NCI-H146 (cell line): Measurements from ENCODE around the gene WDR1.

Source experiments
- DNase-seq: peaks from one replicate; lab custom pipeline; 2025; lab: John Stamatoyannopoulos, UW

The WDR1 gene

DNA sequence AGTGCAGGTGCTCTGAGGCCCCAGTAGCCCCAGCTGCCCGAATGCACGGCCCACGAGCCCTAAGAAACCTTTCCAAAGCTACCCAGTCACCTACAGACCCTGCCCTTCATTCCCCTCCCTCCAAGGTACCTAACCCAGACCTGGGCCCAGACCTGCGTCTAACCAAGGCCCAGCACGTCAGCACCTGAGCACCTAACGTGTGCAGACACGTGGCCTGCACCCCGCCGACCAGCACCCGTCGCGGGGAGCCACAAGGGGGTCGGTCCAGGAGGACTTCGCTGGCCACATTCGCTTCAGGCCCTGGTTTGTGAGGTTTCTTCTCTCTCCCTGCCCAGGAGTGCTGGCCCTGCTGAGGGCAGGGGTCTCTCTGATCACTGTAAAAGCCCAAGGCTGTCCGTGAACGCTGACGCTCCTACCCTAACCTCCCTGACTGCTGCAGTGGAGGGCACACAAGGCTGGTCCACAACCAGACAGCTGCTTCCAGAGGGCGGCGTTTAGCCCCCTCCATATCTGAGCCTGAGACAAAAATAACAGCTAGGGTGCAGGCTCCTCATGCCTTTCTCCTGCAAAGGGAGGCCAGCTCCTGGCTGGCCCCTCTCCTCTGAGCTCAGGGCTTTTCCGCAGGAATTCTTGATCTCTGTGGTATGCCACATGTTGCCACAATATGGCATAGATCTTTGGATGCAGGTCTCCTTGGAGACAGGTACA, 31.8 kb downstream of the WDR1 start:
- DNase-seq = no peak

DNA sequence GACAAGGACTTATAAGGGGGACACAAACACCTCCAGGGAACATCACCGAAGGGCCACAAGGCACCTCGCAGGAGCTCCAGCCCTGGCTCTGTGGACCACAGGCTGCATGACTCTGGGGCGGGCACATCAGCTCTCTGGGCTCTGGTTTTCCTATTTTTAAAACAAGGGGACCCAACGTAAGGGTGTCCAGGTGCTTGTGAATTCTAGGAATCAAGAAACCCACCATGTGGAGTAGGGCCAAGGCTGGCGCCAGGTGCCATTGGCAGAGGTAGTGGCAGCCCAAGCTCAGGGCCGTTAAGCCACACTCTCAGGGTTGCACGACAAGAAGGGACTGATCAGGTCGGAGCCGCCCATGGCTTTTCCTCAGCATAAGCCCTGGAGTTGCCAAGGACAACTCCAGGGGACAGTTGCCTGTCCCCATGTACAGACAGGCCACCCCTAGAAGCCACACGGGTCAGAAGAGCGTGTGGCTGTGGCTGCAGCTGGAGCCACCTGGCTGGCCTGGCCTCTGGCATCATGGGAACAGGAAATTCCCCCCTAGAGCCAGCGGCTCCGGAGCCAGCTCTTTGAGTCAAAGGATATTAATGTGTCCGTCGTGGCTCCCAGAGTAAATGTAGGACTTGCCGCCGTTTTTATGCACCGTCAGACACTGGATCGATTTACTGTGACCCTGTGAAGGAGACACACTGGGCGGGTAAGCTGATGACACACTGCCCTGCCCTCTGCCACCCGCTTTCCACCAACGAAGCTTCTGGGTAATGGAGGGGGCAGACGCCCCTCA, 32.5 kb downstream of the WDR1 start:
- DNase-seq = no peak

DNA sequence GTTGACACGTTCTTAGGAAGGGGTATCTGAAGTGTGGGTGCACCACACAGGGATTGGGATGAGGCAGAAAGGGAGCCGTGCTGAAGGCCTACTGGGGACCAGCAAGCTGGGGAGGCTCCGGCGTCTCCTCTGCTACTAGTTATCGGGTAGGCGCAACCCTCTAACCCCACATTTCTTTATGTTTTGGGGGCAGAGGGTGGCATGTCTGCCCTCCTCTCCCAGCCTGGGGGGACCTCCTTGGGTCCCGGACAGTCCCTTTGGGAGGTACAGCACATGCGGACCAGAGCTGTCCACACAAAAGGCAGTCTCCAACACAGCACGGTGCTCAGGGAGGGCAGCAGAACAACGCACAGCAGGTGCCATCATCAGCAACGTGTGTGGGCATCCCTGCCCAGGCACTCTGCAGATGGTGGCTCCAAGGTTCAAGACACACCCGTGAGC, 33.2 kb downstream of the WDR1 start:
- DNase-seq = no peak

DNA sequence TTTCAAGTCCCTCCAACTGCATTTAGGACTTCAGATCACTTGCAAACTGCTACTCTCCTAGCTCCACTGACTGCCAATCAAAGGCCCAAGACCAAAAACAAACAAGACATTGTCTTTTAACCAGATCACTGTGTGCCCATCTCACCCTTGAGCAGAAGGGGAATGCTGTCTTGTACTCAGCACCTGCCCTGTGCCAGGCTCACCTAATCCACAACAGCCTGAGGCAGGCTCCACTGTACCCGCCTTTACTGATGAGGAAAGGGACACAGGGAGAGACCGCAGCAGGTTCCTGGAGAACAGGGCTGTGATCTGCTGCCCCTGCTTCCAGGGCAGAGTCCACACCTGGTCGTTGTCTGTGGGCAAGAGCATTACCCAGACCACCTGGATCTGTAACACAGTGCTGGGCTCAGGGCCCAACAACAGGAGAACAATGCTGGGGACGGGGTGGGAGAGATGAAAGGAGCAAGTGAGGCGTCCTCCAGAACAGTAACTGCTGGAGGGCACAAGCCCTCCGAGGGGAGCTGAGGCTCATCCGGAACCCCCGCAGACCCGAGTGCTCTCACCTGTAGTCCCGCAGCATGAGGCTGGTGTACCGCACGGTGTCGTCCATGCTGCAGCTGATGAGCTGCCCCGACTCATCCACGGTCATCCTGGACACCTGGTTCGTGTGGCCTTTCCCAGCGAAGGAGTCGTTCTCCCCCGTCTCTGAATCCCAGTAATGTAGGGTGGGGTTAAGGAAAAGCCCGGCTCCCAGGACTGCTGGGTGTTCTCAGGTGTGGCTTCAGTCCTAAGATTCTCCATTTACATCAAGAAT, 33.9 kb downstream of the WDR1 start:
- no peak for DNase-seq

DNA sequence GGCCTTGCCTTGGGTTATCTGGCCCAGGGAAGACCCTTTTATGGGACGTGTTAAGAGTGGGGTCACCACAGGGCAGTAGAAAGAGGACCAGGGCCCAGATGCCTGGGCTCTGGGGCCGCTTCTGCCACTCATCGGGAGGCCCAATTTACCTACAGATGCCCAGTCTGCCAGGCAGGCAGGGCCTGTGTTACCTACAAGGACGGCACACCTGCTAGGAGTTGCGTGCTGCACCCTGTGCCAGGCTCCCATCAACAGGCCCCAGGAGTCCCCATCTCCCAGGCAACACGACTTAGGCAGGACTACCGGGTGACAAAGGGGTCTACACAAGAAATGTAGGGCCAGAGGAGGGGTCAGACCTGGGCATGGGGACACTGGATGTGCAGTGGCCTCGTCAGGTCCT, 34.6 kb downstream of the WDR1 start:
- no peak for DNase-seq

DNA sequence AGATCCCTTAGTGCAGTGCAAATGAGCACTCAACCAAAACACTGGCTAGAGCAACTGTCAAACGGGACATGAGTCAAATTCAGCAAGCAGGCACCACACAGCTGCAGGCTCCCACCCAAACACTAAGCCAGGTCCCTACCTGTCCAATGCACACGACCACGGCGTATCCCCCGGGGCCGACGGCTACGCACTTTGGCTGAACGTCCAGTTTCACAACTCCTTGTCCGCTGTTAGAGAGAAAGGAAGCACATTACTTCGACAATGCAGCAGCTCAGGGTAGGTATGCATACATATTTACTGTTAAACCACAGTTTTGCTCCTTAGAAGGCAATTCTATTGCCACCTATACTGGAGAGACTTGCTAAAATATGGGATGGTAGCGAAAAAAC, 35.4 kb downstream of the WDR1 start:
- DNase-seq = no peak

DNA sequence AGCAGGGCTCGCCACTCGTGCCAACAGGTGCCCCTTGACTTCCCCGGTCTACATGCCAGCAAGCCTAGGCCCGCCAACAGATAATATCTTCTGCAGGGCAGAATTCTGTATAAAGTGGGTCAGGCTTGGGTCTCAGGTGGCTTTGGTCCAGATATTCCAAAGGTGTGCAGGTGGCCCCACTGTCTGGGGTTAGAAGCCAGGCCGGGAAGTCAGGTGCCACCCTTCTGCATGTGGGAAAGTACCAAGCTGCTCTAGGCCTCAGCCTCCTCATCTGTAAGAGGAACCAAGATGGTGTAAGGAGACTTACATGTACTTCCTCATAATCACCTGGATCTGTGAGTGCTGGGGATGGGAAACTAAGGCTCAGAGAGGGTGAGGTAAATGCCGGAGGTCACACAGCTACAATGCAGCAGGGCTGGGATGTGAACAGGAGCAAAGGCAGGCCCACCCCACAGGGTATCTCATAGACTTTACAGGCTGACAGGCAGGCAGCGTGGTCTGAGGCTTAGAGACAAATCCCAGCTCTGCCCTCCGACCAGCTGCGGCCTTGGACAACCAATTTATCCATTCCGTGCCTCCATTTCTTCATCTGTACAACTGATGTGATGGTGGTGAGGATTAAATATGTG, 35.9 kb downstream of the WDR1 start:
- DNase-seq = no peak

DNA sequence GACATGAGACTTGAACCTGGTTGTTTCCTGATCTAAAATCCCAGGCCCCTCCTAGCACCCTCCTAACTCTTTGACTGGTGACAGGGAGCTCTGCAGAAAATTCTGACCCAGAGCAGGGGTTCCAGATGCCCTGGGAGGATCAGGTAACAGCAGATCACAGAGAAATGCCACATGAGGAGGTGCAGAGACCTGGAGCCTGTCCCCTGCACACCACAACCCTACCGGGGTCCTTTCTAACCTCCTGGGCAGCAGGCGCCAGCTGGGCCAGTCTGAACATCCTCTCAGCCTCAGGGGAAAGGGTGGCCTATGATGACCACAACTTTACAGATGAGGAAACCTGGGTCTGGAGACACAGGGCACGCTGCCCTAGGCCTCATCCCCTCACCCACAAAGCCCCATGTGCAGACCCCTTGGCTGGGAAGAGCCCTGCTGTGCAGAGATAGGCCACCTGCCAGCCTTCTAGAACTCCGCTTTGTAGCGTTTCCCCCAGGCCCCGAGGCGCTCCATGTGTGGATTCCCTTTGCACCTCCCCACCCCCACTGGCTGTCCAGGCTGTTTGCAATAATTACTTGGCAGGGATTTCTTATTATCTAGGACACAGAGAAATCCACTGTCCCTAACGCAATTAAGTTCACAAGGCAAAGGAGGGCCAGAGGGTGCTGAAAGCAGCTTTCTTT, 36.5 kb downstream of the WDR1 start:
- DNase-seq = no peak

DNA sequence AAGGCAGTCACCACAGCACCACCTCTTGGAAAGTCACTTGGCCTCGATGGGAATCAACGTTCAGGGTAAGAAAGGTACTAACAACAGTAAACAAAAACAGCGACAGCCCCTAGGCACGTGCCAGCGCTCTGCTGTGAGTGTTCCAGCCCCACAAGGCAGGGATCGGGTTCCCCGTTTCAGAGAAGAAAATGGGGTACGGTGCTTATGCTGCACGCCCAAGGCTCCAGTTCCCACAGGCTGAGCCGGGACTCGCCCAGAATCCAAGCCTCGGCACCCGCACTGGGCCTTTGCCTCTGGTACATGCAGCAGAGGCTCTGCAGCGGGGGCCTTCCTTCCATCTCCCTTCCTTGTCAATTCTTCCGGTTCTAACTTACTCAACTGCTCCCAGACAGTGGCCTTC, 37.3 kb downstream of the WDR1 start:
- DNase-seq = no peak

DNA sequence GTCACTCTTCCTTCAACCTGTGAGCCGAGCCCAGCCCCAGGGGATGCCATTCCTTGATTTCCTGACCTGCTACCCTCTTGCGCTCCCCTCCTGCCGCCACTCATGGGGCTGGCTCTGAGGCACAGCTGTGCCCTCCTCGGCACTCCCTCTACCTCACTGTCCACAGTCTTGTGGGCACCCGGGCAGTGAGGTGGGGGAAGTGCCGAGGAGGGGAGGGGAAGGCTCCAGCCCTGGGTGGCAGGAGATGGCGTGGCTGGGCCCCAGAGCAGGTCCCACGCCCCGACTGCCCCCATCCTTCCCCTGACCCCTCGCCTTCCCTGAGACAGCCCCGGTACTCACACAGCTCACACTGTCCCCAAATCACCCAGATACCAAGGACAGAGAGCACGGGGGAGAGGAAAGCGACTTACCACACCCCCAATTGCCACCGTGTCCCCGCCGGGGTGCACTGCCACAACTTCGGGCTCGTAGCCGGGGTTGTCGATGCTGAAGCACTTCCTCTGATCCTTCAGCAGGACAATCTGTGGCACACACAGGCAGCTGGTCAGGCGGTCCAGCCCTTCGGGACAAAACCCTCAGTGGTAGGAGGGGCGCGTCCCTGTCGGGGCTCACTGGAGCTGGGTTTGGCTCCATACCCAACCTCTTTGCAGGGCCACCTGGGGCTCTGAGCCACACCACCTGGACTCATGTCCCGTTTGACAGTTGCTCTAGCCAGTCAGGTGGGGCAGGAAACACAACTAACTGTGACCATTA, 37.9 kb downstream of the WDR1 start:
- DNase-seq = no peak

DNA sequence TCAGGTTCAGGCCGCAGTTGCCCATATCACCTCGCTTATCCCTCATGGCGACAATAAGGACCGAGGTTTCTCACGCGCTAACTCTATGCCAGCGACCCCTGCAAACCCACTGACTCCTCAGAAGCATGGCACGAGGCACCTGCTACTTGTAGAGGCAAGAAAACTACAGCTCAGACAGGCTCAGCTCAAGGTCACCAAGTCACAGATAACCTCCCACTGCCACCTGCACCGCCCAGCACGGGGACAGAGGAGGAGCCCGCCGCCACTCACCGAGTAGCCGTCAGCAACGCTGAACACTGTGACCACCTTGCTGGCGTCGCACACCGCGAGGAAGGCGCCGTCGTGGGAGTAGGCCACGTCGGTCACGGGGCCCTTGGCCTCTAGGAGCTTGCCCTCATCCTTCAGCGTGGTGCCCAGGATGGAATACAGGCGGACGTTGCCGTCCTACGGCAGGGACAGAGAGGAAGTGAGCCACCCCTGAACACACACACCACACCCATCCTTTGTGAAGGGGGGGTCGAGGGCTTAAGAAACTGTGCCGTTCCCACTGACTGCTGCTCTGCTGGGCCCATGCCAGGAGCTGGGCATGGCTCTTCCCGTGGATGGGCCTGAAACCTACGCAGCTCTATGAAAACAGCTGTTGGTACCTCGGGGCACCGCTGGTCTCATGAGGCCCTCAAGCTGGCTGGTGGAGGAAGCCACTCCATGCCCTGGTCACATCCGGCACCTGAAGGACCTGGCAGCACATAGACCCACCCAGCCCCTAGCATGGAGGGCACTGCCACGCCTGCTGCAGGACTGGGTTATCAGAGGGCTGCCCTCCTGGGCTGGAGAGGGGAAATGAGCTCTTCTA, 38.9 kb downstream of the WDR1 start:
- DNase-seq = no peak

DNA sequence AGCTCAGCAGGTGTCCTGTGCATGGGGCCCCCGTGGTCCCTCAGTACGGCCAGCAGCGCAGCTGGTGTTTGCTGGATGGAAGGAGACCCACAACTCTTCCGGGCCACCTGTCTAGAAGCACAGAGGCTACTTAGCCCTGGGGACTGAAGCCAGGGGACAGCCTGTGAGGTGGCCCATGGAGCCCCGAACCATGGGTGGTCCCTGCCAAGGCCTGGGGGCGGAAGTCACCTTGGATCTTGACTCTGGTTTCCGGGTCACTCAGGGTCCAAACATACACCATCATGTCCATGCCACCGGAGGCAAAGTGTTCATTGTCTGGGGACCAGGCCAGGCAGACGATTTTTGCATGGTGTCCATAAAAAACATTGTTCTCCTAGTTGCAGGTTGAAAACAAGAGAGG, 39.5 kb downstream of the WDR1 start:
- no peak for DNase-seq

DNA sequence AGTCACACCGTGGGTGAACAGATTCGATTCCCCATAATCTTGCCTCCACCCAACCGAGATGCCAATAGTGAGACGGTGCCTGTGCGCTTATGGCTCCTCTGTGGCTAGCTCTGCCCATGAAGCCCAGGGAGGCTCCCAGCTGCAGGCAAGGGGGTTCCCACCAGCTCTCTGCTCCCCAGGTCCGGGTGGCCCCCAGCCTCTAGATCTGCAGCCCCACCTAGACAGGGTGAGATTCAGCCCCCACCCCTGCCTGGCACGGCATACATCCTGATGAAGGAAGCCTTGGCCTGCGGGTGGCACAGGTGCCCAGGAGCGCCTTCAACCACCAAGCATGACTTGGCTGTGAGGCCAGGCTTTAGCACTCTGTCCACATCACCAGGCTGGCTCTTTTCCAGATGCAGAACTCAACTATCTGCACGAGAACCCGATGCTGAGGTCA, 40.6 kb downstream of the WDR1 start:
- no peak for DNase-seq

DNA sequence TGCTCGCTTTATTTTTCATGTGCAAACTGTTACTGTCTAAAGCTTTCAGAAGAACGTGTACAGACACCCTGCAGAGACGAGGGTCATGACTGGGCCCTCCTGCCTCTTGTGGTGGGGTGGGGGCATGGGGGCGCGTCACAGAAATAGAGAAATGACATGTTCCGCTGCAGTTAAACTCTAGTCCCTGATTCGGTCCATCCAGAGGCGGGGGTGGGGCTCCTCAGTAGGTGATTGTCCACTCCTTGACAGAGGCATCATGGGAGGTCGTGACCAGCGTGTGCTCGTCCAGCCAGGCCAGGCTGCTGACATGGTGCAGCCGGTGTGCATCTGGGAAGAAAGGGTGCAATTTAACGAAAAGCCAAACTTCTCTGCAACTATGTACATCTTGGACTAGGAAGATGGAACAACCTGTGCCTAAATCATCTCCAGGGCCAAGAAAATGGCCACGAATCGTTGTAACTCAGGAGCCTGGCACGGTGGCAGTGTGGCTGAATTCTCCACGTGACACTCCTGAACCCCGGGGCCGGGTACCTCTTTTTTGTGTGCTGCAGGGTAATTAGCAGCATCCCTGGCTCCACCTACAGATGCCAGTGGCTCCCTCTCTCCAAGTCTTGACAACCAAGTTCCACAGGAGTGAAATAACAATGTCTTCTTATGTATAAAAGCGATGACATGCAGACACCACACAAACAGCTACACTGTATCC, 41.3 kb downstream of the WDR1 start:
- no peak for DNase-seq

DNA sequence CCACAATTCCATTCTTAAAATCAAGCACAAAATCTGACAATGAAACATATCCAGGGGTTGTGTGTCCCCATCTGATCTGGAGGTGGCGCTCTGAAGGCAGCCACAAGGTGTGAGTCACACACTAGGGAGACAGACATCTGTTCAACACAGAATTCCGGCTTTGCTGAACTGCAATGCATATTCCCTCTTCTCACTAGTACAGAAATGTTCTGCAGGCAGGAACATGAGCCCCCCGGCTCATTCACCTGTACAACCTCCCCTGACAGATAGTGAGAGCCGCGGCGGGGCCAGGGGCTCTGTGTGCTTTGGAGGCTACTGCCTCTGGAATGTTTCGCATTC, 41.9 kb downstream of the WDR1 start:
- no peak for DNase-seq

DNA sequence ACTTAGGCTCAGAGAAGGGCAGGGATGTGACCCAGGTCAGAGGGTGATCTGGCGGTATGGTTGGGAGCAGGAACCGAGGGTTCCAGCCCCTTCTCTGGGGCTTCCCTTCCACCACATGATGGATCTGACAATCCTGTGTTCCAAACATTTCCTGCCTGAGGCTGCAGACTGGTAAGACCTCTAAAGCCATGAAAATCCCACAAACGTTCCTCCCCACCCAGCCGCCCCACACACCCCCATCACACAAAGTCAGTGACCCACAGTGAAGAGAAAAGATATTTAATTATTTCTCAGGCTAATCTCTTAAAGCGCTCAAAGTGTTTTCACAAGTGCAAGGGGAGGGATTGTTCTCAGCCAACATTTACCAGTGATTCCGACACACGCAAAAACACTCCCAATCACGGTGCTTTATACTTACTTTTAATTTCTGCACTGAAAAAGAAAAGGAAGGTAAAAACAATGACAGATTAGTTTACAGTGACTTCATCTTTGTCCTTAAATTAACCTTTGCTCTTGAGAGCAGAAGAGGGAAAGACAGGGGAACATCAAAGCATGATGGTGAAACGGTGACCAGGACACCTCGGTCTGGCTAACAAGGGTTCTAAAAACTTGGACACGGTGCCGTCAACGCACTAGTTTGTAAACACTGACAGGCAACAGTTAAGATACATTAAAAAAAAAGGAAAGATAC, 42.4 kb downstream of the WDR1 start:
- DNase-seq = no peak

DNA sequence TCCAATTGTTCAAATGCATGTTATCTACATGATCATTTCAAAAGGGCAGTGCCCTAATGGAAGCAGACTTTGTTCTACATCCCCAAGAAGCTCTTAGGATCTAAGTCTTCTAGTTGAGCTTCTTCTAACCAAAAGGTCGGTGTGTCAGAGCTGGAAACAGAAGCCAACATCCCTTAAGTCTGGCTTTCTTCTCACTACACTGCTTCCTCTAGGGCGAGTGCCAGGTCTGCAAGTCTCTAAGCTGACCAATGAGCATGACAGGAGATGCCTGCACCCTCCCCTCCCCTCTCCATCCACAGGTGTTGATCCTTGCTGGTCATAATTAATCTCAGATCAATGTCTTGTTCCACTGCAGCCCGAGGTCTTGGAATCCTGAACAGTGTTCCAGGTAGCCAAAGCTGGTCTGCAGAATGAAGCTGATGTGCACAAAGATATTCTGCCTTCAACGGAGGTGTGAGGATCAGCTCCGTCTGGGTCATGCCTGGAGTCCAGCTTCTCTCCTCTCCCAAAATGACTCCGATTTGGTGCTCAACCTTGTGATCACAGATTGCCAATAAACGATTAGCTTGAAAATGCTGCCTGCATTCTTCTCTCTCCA, 44.1 kb downstream of the WDR1 start:
- DNase-seq = no peak

DNA sequence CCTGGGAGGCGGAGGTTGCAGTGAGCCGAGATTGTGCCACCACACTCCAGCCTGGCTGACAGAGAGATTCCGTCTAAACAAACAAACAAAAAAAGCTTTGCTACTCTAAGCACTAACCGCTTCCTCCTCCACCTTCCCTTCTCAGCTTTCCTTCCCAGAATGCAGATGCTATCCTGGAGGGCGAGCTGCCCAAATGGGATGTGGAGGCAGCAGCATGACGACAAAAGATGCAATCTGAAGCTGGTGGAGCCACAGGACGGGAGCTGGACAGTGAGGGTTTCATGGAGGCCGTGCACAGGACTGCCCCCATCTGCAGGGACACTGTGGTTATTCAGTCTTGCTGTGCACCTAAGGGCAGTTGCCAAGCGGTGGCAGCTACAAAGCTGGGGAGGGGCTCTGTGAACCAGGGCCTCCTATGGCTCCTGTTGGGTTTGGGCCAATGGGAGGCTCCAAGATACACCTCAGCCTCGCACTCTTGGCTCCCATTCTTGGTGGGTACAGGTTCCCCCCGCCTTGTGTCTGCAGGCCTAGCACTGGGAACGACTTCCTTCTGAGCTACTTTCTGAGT, 47.4 kb downstream of the WDR1 start:
- DNase-seq = no peak
